ENCODE measurements around the gene CERS6. TPM values are rescaled to one million over a fixed set of nuclear protein-coding genes. Genes with fewer than 3 reads are reported as not detected.

Gene CERS6
- total RNA-seq, 1 donor from 2014 or later, result 58.6 TPM

DNA sequence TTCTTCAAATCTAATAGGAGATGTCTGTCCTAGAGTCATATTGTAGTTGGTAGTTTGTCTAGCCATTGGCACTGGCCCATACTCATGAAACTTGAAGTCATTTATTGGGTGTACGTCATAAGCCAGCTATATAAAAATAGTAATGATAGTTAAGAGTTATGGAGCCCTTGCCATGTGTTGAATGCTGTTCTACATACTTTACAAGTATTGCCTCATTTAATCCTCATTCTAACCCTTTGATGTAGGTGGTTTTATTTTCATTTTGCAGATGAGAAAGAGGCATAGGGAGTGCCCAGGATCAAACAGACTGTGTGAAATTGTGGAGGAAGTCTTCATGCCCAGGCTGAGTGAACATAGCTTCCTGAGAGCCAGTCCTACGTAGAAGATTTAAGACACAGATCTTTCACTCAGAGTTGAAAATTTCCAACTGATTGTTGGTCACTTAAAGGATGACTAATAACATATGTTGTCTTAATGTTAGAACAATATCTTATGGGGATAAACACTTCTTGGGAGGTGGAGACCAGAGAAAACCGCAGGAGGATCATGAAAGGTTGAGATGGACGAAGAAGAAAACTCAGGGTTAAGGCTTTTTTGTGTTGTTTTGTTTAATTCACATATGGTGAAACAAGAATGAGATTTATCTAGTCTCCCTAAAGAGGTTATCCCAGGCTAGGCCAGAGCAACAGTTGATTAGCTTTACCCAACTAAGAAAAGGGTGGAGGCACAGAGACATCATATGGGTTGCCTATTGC is 156.0 kb downstream of the CERS6 start:
- intact Hi-C loops (cut with DNase I), result no loop called here
- DNase-seq (ENCODE audit: low spot score), result no peak

DNA sequence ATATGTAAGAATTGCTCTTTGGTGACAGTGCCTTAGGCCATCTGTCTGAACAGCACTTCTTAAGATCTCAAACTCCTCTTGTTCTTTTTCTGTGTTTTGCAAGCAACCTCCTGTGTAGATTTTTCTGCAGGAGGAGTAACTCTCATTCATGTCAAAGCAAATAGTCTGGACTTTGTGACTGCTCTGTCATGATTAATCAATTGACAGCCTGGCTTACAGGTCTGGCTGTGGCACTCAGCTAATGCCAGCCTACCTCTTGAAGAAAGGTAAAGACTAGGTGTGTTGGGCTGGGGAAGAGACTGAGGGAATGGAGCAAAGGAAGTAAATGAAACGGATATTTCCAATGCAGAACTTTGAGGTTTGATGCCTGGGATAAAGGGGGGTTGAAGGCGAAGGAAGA is 156.6 kb downstream of the CERS6 start:
- DNase-seq (ENCODE audit: low spot score), result no peak
- intact Hi-C loops (cut with DNase I), result no loop called here

DNA sequence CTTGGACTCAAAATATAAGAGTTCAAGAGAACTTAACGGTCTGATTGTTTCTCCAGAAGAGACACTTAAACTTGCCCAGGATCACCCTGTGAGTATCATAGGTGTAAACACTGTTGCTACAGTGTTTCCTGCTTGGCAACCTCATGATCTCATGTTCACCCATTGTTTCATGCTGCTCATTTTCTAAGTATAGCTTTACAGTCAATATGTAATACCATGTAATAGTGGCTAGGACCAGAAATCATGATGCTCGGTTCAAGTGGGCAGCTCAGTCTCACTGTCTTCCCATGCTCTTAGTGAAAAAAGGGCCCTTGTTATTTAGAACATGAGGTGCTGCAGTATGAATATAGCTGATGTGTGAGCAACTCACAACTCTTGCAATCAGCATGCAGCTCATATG is 157.5 kb downstream of the CERS6 start:
- intact Hi-C loops (cut with DNase I), result no loop called here
- no peak for DNase-seq (ENCODE audit: low spot score)

DNA sequence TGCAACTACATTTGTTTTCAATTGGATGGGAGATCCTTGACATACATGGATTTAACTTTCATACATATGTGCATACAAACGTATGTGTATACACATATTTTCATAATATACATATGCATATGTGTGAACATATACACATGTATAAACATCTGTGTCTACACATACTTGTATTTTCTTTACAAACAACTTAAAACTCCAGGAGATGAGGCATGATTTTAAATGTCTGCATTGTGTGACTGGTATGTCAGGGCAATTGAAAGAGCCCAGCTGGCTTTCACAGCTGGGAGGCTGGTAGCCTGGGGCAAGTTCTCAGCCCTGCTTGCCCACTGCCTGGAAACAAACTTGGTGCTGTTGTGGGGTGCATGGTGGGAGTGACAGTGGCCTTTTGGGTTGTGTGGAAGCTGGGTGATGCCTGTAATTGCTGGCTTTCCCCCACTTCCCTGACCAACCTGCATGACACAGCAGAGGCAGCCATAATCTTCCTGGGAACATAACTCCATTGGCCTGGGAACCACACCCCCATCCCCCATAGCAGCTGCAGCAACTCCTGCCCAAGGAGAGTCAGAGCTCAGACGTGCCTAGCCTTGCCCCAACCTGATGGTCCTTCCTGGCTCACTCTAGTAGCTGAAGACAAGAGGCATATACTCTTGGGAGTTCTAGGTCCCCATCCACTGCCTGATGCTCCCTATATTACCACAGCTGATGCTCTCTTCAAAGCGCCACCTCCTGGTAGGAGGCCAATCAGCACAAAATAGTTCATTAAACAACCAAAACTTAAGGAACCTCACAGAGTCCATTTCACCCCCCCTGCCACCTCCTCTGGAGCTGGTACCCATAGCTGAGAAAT is 158.3 kb downstream of the CERS6 start:
- no peak for DNase-seq (ENCODE audit: low spot score)
- intact Hi-C loops (cut with DNase I), result no loop called here

DNA sequence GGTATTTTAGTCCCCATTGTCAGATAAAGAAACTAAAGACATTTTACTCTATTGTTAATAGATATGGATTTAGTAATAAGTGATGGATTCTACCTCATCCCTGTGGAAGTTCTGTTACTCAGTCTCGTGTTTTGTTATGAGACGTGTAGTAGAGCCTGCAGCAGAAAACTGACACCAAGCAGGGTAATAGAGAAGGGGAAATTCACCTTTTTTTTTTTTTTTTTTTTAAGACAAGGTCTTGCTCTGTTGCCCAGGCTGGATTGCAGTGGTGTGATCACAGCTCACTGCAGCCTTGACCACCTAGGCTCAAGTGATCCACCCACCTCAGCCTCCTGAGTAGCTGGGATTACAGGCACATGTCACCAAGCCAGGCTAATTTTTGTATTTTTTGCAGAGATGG is 164.5 kb downstream of the CERS6 start:
- no peak for DNase-seq (ENCODE audit: low spot score)
- intact Hi-C loops (cut with DNase I), result no loop called here

DNA sequence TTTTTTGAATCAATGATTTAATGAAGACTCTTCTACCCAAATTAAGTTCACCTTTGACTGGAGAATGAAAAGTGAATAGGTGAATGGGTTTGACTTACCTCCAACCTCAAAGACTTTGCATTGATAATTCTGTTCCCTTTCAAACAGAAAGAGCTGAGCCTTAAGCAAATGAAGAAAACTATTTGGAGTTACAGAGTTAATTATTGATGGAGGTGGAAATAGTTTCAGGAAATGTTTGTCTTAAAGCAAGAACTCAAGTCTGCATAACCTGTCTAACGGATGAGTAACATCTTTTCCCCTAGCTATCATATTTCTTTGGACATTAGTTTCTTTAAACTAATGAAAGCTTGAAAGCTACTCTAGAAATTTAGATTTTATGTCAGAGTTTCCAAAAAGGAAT is 166.5 kb downstream of the CERS6 start:
- DNase-seq (ENCODE audit: low spot score), result no peak
- intact Hi-C loops (cut with DNase I), result no loop called here

DNA sequence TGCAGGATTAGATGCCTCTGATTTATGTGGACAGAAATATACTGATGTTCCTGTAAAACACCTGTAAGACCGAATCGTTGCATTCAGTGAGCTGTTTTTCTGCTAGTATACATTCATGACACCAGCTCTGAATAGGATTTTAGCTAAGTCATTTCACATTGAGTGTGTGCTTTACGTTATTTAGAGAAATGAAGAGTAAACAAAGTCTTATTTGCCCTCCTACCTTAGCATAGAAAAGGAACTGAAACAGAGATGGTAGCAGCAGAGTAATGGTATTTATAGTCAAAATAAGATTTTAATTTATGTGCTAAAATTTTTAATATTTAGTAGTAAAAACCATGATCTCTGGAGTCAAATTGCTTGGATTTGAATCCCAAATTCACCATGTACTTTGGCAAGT is 168.0 kb downstream of the CERS6 start:
- intact Hi-C loops (cut with DNase I), result no loop called here
- DNase-seq (ENCODE audit: low spot score), result no peak

DNA sequence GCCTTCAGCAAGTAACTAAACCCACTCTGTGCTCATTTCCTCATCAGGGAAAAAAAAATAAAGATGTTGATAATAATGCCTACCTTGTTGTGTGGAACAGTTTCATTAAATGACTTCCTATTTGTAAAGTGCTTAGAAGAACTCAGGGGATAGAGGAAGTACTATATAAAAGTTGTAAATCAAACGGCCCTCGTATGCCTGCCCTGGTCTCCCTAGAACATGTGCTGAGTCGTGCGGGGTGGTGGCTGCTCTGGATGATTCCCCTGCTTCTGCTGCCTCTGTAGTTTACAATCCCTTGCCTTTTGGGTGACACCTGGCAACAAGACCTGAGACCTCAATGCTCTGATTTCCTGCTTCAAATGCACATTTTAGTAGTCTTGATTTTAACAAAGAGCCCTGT is 170.0 kb downstream of the CERS6 start:
- no peak for DNase-seq (ENCODE audit: low spot score)
- intact Hi-C loops (cut with DNase I), result loop anchor here (5.0 kb wide), 1 partner anchor 64 kb away; no protein-coding TSS in a partner anchor

DNA sequence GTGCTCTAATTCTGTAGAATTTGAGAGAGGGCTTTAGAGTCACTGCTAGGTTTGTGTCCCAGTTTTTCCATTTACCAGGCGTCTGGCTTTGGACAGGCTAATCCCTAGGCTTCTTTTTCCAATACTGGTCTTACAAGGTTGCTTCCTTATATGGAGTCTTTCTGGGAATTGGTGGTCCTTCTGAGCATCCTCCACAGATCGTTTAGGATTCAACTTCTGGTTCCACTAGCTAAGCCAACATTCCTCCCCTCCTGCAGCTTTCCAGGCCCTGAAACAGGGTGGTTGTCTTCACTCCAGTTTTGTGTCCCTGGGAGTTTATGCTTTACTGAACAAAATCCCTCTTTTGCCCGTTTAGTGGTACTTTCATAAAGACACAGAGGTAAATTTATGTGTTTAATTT is 170.6 kb downstream of the CERS6 start:
- intact Hi-C loops (cut with DNase I), result loop anchor here (5.0 kb wide), 1 partner anchor 64 kb away; no protein-coding TSS in a partner anchor
- DNase-seq (ENCODE audit: low spot score), result no peak

DNA sequence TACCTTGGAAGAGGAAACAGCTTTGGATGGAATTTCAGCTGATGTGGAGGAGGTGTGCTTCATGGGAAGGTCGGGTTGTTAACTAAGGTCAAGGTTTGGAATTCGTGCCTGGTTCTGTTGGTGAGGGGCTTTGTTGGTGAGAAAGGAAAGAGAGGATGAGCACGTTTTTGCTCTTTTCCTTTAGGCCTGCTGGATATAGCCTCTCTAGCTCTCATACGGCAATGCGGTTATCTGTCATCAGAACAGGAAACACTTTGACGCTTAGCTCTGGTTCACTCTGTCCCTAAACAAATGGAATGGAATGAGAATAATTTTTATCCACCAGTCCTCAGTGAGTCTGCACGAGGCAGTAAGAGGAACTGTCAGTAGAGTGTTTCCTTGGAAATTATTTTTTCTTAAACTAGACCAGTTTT is 176.6 kb downstream of the CERS6 start:
- intact Hi-C loops (cut with DNase I), result no loop called here
- no peak for DNase-seq (ENCODE audit: low spot score)

DNA sequence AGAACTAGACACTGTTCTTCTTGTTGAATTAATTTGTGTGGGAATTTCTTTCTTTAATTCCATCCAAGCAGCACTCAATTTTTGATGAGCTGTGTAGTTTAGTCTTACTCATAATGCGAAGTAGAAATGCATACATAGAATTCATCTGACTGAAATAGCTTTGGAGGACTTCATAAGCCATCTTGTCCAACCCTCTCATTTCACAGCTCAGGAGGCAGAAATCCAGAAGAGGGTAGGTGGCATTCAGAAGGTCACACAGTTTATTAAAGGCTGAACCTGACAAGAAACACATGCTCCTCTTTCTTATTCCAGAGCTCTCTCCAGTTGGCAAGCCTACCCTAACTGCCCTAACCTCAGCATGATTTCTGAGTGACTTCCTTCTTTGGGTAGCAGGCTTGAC is 177.1 kb downstream of the CERS6 start:
- intact Hi-C loops (cut with DNase I), result no loop called here

DNA sequence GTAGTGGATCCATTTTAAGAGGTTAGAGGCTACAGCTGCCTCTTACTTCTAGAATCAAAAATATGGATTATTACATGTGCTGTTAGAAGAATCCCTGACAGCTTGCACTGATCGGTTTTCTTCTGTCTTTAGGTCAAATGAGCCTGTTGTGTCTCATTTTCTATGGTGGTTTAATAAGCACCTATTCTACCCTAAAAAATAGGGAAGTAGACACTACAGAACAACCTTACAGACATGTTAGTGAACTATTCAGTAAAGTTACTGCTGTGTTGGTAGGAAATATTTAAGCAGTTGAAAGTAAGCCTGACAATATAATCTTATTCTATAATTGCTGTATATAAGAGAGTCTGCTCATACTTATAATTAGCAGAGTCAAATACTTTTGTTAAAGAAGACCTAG is 177.8 kb downstream of the CERS6 start:
- DNase-seq (ENCODE audit: low spot score), result no peak
- intact Hi-C loops (cut with DNase I), result no loop called here

More for the DNA sequence above, 177.1 kb downstream of the CERS6 start:
- DNase-seq (ENCODE audit: low spot score), result no peak

DNA sequence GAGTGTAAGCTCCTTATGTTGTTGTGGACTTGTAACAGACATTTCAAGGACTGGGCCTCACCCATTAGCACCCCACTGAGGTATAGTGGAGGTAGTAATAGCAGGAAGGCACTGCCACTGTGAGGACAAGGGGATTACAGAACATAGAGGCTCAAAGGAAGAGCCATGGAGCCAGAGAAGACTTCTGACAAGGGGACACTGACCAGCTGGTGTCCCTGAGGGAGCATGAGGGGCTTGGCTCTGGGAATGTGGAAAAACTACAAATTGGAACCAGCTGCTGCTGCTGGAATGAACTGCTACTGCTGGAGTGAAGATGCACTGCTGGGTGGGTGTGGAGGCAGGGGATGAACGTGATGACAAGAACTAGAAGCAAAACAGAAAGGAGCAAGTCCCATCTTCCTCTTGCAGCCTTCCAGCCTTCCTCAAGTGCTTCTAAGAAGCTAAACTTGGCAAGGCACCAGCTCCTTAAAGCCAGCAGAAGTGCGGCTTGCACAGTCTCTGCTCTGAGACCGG is 179.0 kb downstream of the CERS6 start:
- intact Hi-C loops (cut with DNase I), result loop anchor here (5.0 kb wide), 2 partner anchors 122 to 178 kb away; partner anchors contain the start of gene CERS6
- DNase-seq (ENCODE audit: low spot score), result no peak

DNA sequence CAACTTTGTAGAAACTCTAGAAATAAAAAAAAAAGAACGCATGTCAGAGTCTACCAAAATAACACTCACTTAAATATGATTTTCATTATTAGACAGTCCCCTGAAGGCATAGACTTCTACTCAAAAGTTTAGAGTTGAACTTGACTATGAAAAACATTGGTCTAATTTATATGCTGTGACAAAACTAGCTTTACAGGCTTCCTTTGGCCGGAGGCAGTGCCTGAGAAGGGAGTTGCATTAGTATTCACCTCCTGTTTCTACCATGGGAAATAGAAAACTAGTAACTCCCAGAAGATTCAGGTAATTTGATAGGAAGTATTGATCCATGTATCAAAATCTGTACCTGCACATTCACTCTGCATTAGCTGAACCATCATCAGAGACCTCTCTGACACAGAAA is 182.9 kb downstream of the CERS6 start:
- DNase-seq (ENCODE audit: low spot score), result no peak
- intact Hi-C loops (cut with DNase I), result loop anchor here (5.0 kb wide), 2 partner anchors 118 to 182 kb away; partner anchors contain the start of gene CERS6

DNA sequence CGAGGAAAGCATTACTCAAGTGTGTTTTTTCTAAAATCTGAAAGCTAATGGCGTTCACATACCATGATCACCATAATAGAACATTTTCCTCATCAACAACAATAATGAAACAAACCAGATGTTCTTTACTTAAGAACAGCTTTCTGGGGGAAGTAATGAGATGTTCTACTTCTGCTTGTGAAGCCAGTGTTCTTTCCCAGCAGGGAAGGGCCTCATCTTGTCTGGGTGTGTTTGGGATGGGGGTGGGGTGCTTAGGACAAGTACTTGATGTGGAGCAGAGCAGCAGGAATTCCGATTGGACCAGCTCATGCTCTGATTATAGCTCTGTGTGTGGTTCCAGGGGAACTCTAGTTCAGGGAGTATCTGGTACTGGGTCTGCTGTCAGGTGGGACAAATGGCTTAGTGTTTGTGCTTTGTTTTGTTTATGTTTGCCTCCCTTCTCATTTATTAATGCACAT is 183.4 kb downstream of the CERS6 start:
- intact Hi-C loops (cut with DNase I), result loop anchor here (5.0 kb wide), 2 partner anchors 118 to 182 kb away; partner anchors contain the start of gene CERS6
- no peak for DNase-seq (ENCODE audit: low spot score)

DNA sequence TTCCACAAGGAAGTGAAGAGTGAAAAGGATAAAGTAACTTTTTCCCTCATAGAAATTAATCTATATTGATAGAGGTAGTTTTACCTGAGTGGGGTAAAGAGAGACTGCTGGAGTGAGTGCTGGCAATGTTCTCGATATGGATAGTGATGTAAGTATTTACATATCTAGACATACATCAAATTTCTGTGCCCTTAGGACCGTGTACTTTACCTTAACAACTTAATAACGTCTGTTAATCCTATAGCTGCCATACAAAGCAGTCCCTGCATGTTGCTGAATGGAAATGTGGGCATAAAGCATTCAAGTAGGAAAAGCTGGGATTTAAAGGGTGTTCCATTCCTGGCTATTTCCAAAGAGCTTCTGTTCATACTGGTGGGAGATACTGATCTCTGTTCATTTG is 184.0 kb downstream of the CERS6 start:
- intact Hi-C loops (cut with DNase I), result loop anchor here (5.0 kb wide), 3 partner anchors 47 to 113 kb away; no protein-coding TSS in a partner anchor

DNA sequence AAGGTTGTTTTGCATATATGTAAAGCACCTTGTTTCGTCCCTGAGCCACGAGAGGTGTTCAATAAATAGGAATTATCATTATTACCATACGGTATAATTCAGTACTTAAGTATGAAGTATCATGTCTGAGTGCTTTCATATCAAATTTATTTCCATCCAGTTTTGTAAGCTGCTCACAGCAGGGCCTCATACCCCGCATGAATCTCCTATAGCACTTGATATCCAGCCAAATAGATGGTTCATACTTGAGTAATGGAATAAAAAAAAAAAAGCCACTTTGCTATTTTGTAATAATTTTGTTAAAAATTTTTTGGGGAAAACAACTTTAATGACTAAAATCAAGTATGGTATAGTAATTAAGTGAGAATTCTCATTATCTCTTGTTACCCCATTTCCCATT is 185.6 kb downstream of the CERS6 start:
- no peak for DNase-seq (ENCODE audit: low spot score)
- intact Hi-C loops (cut with DNase I), result loop anchor here (5.0 kb wide), 3 partner anchors 46 to 114 kb away; no protein-coding TSS in a partner anchor

More for the DNA sequence above, 184.0 kb downstream of the CERS6 start:
- DNase-seq (ENCODE audit: low spot score), result no peak

DNA sequence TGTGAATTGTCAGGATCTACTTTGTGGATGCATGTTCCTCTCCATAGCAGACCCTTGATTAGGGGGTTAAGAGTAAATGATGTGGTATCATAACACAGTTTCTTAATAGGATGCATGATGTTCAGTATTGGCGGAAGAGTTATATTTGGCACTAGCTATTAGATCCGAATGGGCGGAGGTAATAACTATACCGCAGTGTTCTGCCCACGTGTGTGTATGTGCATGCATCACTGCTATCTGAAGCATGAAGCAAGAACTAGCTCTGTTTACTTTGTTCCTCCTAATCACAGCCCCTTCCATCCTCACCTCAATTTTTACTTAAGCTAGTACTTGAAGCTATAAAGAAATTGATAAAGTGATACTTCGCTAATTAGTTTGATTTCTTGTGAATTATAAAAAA is 186.8 kb downstream of the CERS6 start:
- intact Hi-C loops (cut with DNase I), result loop anchor here (5.0 kb wide), 3 partner anchors 44 to 116 kb away; no protein-coding TSS in a partner anchor

DNA sequence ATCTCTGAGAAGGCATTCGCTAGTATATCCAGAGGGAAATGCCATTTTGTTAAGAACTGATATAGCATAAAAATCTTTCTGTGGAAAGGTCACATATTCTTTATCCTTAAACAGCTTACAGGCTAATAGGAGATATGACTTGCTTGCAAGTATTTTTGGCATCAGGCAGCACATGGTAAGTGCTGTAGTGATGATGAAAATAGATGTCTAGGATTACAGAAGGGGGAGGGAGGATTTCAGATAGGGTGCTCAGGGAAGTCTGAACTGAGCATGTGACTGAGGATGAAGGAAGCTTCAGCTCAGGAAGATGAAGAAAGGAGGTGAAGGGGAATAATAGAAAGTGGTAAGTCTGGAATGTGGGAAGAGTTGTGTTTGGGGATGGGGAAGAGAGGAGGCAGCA is 187.9 kb downstream of the CERS6 start:
- intact Hi-C loops (cut with DNase I), result loop anchor here (5.0 kb wide), 3 partner anchors 43 to 117 kb away; no protein-coding TSS in a partner anchor

More for the DNA sequence above, 186.8 kb downstream of the CERS6 start:
- no peak for DNase-seq (ENCODE audit: low spot score)

More for the DNA sequence above, 187.9 kb downstream of the CERS6 start:
- DNase-seq (ENCODE audit: low spot score), result no peak

Measured in cardiac septum (tissue), 1 donor.